Fibroblast of lung (primary cell): ENCODE data around the gene ADAMTSL1. TPM values are rescaled to one million over a fixed set of nuclear protein-coding genes. Genes with fewer than 3 reads are reported as not detected.

ENCODE experiments used
- DNase-seq, 2 donors: peaks; one replicate each; pipeline versions ENCODE4 v3.0.0 to v3.0.0-alpha.2; 2010; ENCODE audit warnings: low read depth in 2 of 2
- H2AFZ ChIP-seq: 2 replicates; pipeline ENCODE4 v1.5.1; 2012; ENCODE audit warnings: low read length, control low read depth, inconsistent platforms
- H3K27ac ChIP-seq: 2 replicates; pipeline ENCODE4 v1.5.1; 2011; ENCODE audit warnings: low read length, control low read depth; ENCODE audit not compliant: insufficient read depth
- H3K27me3 ChIP-seq: 2 replicates; pipeline ENCODE4 v1.5.1; 2011; ENCODE audit warnings: mild to moderate bottlenecking, low read length; ENCODE audit not compliant: control insufficient read depth, insufficient read depth
- H3K36me3 ChIP-seq: 2 replicates; pipeline ENCODE4 v1.5.1; 2011; ENCODE audit warnings: low read length; ENCODE audit not compliant: control insufficient read depth, insufficient read depth
- H3K4me1 ChIP-seq: 2 replicates; pipeline ENCODE4 v1.5.1; 2011; ENCODE audit warnings: low read length; ENCODE audit not compliant: control insufficient read depth, insufficient read depth; ENCODE audit errors: extremely low read depth
- H3K4me2 ChIP-seq: 2 replicates; pipeline ENCODE4 v1.5.1; 2011; ENCODE audit warnings: low read length, control low read depth; ENCODE audit not compliant: insufficient read depth; ENCODE audit errors: extremely low read depth
- H3K4me3 ChIP-seq, 4 experiments: fragments of 200-600 bp in 1 of 4; sonication (generic) in 1 of 4; replicated peaks in 1 of 4; 2 replicates each; pipeline ENCODE4 v1.5.1; 2011 to 2016; ENCODE audit warnings: low read length in 4 of 4, low read depth in 3 of 4, mild to moderate bottlenecking in 3 of 4, control low read depth in 2 of 4, inconsistent platforms in 1 of 4, mixed read lengths in 1 of 4; ENCODE audit not compliant: insufficient read depth in 1 of 4; ENCODE audit errors: control extremely low read depth in 1 of 4
- H3K79me2 ChIP-seq: 2 replicates; pipeline ENCODE4 v1.5.1; 2012; ENCODE audit warnings: mild to moderate bottlenecking, low read length, inconsistent platforms; ENCODE audit not compliant: control insufficient read depth, insufficient read depth
- H3K9ac ChIP-seq: 2 replicates; pipeline ENCODE4 v1.5.1; 2011; ENCODE audit warnings: mild to moderate bottlenecking, low read length, control low read depth; ENCODE audit not compliant: insufficient read depth
- H3K9me3 ChIP-seq: 2 replicates; pipeline ENCODE4 v1.5.1; 2012; ENCODE audit warnings: low read depth, low read length; ENCODE audit not compliant: control insufficient read depth, insufficient read depth
- H4K20me1 ChIP-seq: 2 replicates; pipeline ENCODE4 v1.5.1; 2011; ENCODE audit warnings: low read length; ENCODE audit not compliant: control insufficient read depth, insufficient read depth; ENCODE audit errors: extremely low read depth
- EZH2 ChIP-seq: IDR thresholded peaks from 2 replicates; pipeline ENCODE4 v1.5.1; 2012; ENCODE audit warnings: low read length, control low read depth, mild to moderate bottlenecking; ENCODE audit errors: missing control alignments
- polyA plus RNA-seq, 2 donors: library from polyadenylated mRNA; depleted of rRNA in 1 of 2; stranded (reverse) in 1 of 2; unstranded in 1 of 2; fragments of >200 nt; gene quantifications; 2 replicates each; pipeline ENCODE4 v1.2.1, GENCODE V29; 2011 to 2012; ENCODE audit warnings: missing spikeins in 1 of 2
- total RNA-seq: library from RNA; depleted of rRNA; stranded (reverse); fragments of >200 nt; gene quantifications from 2 replicates; pipeline ENCODE4 v1.2.1, GENCODE V29; 2014
- TF ChIP-seq, protein P1 (sequence below), 2 donors: IDR thresholded peaks in 1 of 2; conservative IDR thresholded peaks in 1 of 2; 1 replicate in 1 of 2; 2 replicates in 1 of 2; pipeline ENCODE4 v1.5.1; 2011 to 2012; ENCODE audit warnings: low read length in 2 of 2, control low read depth in 1 of 2, inconsistent platforms in 1 of 2, low read depth in 1 of 2, mild to moderate bottlenecking in 1 of 2

ADAMTSL1 gene
- total and polyA plus RNA-seq, 2 donors (not counting 1 experiment from before 2014, with no cell fraction given): 19.3 to 27.9 TPM

GRCh38 chr9:18428661-18429060 lies 45.3 kb upstream of the ADAMTSL1 start:
- H3K27me3 ChIP-seq: no peaks in the 10 kb centered on the region
- no peak overlapping the region for H3K4me3 ChIP-seq
- no peak for TF ChIP-seq EZH2
- TF ChIP-seq, protein P1, sequence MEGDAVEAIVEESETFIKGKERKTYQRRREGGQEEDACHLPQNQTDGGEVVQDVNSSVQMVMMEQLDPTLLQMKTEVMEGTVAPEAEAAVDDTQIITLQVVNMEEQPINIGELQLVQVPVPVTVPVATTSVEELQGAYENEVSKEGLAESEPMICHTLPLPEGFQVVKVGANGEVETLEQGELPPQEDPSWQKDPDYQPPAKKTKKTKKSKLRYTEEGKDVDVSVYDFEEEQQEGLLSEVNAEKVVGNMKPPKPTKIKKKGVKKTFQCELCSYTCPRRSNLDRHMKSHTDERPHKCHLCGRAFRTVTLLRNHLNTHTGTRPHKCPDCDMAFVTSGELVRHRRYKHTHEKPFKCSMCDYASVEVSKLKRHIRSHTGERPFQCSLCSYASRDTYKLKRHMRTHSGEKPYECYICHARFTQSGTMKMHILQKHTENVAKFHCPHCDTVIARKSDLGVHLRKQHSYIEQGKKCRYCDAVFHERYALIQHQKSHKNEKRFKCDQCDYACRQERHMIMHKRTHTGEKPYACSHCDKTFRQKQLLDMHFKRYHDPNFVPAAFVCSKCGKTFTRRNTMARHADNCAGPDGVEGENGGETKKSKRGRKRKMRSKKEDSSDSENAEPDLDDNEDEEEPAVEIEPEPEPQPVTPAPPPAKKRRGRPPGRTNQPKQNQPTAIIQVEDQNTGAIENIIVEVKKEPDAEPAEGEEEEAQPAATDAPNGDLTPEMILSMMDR (conservative IDR thresholded peaks at IDR 0.05 in 1 of 2, IDR thresholded peaks at IDR 0.05 in 1 of 2; ENCODE audit: low read depth in 1 of 2, low read length in 2 of 2): no peak
- no peaks in the 10 kb centered on the region for H3K9me3 ChIP-seq
- no peaks in the 10 kb centered on the region for H3K36me3 ChIP-seq
- no peak overlapping the region for H3K27ac ChIP-seq
- H3K4me2 ChIP-seq: no peak overlapping the region
- no peaks in the 10 kb centered on the region for H4K20me1 ChIP-seq
- H3K9ac ChIP-seq: no peak overlapping the region
- H3K79me2 ChIP-seq: no peaks in the 10 kb centered on the region
- DNase-seq: peak; percentile 10 to 45
- no peaks in the 10 kb centered on the region for H3K4me1 ChIP-seq
- H2AFZ ChIP-seq: no peak overlapping the region

GRCh38 chr9:18429070-18429469 lies 44.9 kb upstream of the ADAMTSL1 start:
- peak; percentile 34 to 91 for DNase-seq
- Histone ChIP-seq H3K4me1 (no peaks in the 10 kb centered on the region), H3K36me3 (no peaks in the 10 kb centered on the region), H3K4me3 (no peak overlapping the region), H2AFZ (no peak overlapping the region), H3K27ac (no peak overlapping the region), H3K4me2 (no peak overlapping the region), H3K9me3 (no peaks in the 10 kb centered on the region), H3K79me2 (no peaks in the 10 kb centered on the region), H3K9ac (no peak overlapping the region), H4K20me1 (no peaks in the 10 kb centered on the region), H3K27me3 (no peaks in the 10 kb centered on the region)
- TF ChIP-seq EZH2: no peak
- TF ChIP-seq, protein P1 (conservative IDR thresholded peaks at IDR 0.05 in 1 of 2, IDR thresholded peaks at IDR 0.05 in 1 of 2; ENCODE audit: low read depth in 1 of 2, low read length in 2 of 2): no peak

- Histone ChIP-seq H2AFZ (no peak overlapping the region), H3K27me3 (no peaks in the 10 kb centered on the region), H4K20me1 (no peaks in the 10 kb centered on the region), H3K4me3 (no peak overlapping the region), H3K4me2 (no peak overlapping the region), H3K9me3 (no peaks in the 10 kb centered on the region), H3K9ac (no peak overlapping the region), H3K4me1 (peaks cover 9% of the 10 kb centered on the region), H3K79me2 (no peaks in the 10 kb centered on the region), H3K27ac (no peak overlapping the region), H3K36me3 (no peaks in the 10 kb centered on the region)
- DNase-seq: no peak
- TF ChIP-seq, protein P1 (conservative IDR thresholded peaks at IDR 0.05 in 1 of 2, IDR thresholded peaks at IDR 0.05 in 1 of 2; ENCODE audit: low read depth in 1 of 2, low read length in 2 of 2): no peak
- TF ChIP-seq EZH2: no peak
These were observed 40.3 kb upstream of the ADAMTSL1 start for GRCh38 chr9:18433620-18434019.
